Lower leg skin (tissue), 3 donors: Measurements from ENCODE around the gene N4BP2L2.

ENCODE experiments used
- CTCF ChIP-seq, 3 donors: fragments of 450-650 bp; IDR thresholded peaks; one replicate each; pipeline ENCODE4 v1.5.1; 2016; ENCODE audit warnings: antibody characterized with exemption in 3 of 3, mild to moderate bottlenecking in 3 of 3, moderate library complexity in 2 of 3
- POLR2A ChIP-seq, 2 donors: fragments of 450-650 bp; IDR thresholded peaks; one replicate each; pipeline ENCODE4 v1.6.1; 2016 to 2017; ENCODE audit warnings: antibody characterized with exemption in 2 of 2, mild to moderate bottlenecking in 1 of 2, moderate library complexity in 1 of 2

GRCh38 chr13:32587011-32587810 lies 48.6 kb upstream of the N4BP2L2 start:
- TF ChIP-seq POLR2A (IDR thresholded peaks at IDR 0.05) (no peak), CTCF (IDR thresholded peaks at IDR 0.05) (no peak)
